ENCODE data around the gene RNASEH2A.

- TF ChIP-seq CTCF (IDR thresholded peaks at IDR 0.05) (peak; percentile 94 to 99 (median 97)), POLR2A (IDR thresholded peaks at IDR 0.05) (no peak)
These were observed 10.0 kb upstream of the RNASEH2A start for GRCh38 chr19:12796146-12797071.

Measured in uterus (tissue), 2 donors.